Neuronal stem cell (in vitro differentiated cells): ENCODE results near the gene MMP17.

ENCODE experiments used
- DNase-seq: peaks from one replicate; pipeline ENCODE4 v3.0.0-alpha.2; 2013; ENCODE audit warnings: low spot score
- H2AFZ ChIP-seq: one replicate; pipeline ENCODE4 v1.6.1; 2013; ENCODE audit warnings: mild to moderate bottlenecking, low read length, inconsistent platforms
- H2AK5ac ChIP-seq: 2 replicates; pipeline ENCODE4 v1.6.1; 2013; ENCODE audit warnings: low read depth, mild to moderate bottlenecking, inconsistent platforms, low read length, moderate library complexity, mixed read lengths
- H2BK120ac ChIP-seq: 2 replicates; pipeline ENCODE4 v1.6.1; 2013; ENCODE audit warnings: low read depth, mild to moderate bottlenecking, inconsistent platforms, low read length, moderate library complexity, mixed read lengths
- H2BK12ac ChIP-seq: one replicate; pipeline ENCODE4 v1.6.1; 2013; ENCODE audit warnings: low read length, inconsistent platforms
- H2BK15ac ChIP-seq: 2 replicates; pipeline ENCODE4 v1.6.1; 2013; ENCODE audit warnings: mild to moderate bottlenecking, low read length, inconsistent platforms, mixed read lengths
- H2BK5ac ChIP-seq: one replicate; pipeline ENCODE4 v1.6.1; 2013; ENCODE audit warnings: inconsistent platforms, mild to moderate bottlenecking, low read length, moderate library complexity
- H3K14ac ChIP-seq: one replicate; pipeline ENCODE4 v1.6.1; 2013; ENCODE audit warnings: low read length, inconsistent platforms
- H3K18ac ChIP-seq: 2 replicates; pipeline ENCODE4 v1.6.1; 2013; ENCODE audit warnings: low read length, inconsistent platforms
- H3K23ac ChIP-seq: 2 replicates; pipeline ENCODE4 v1.6.1; 2013; ENCODE audit warnings: low read depth, mild to moderate bottlenecking, mixed read lengths, low read length, inconsistent platforms; ENCODE audit not compliant: poor library complexity
- H3K27ac ChIP-seq: replicated peaks from 3 replicates; pipeline ENCODE4 v1.5.1; 2013; ENCODE audit warnings: low read length, inconsistent platforms
- H3K27me3 ChIP-seq, 3 experiments: 2 replicates each; pipeline ENCODE4 v1.6.1; 2013; ENCODE audit warnings: low read length in 3 of 3, mild to moderate bottlenecking in 2 of 3, inconsistent platforms in 1 of 3, low read depth in 1 of 3, mixed read lengths in 1 of 3, moderate library complexity in 1 of 3; ENCODE audit not compliant: control insufficient read depth in 3 of 3, insufficient read depth in 3 of 3
- H3K36me3 ChIP-seq, 2 donors: replicated peaks in 1 of 2; 2 replicates each; pipeline ENCODE4 v1.6.1; 2013; ENCODE audit warnings: low read length in 2 of 2; ENCODE audit not compliant: control insufficient read depth in 2 of 2, insufficient read depth in 2 of 2
- H3K4ac ChIP-seq: 2 replicates; pipeline ENCODE4 v1.6.1; 2013; ENCODE audit warnings: inconsistent platforms, mild to moderate bottlenecking, low read length, moderate library complexity
- H3K4me1 ChIP-seq, 2 donors: 1 replicate in 1 of 2; 2 replicates in 1 of 2; pipeline ENCODE4 v1.6.1; 2013; ENCODE audit warnings: low read length in 2 of 2, low read depth in 1 of 2; ENCODE audit not compliant: control insufficient read depth in 2 of 2, insufficient read depth in 1 of 2
- H3K4me2 ChIP-seq: one replicate; pipeline ENCODE4 v1.6.1; 2013; ENCODE audit warnings: mild to moderate bottlenecking, low read length, inconsistent platforms; ENCODE audit not compliant: insufficient read depth, poor library complexity, severe bottlenecking
- H3K4me3 ChIP-seq, 2 donors: 2 replicates each; pipeline ENCODE4 v1.5.1; 2013; ENCODE audit warnings: low read length in 2 of 2, mild to moderate bottlenecking in 2 of 2, inconsistent platforms in 1 of 2, moderate library complexity in 1 of 2
- H3K79me1 ChIP-seq: one replicate; pipeline ENCODE4 v1.6.1; 2013; ENCODE audit warnings: low read depth, mild to moderate bottlenecking, inconsistent platforms, low read length, moderate library complexity
- H3K9ac ChIP-seq: one replicate; pipeline ENCODE4 v1.6.1; 2013; ENCODE audit warnings: mild to moderate bottlenecking, low read depth, low read length, inconsistent platforms; ENCODE audit not compliant: poor library complexity
- H3K9me3 ChIP-seq, 2 donors: replicated peaks in 1 of 2; 2 replicates each; pipeline versions ENCODE3 to v1.6.1; 2013; ENCODE audit warnings: low read length in 2 of 2, mild to moderate bottlenecking in 2 of 2, inconsistent platforms in 1 of 2, low read depth in 1 of 2, mixed read lengths in 1 of 2, moderate library complexity in 1 of 2; ENCODE audit not compliant: control insufficient read depth in 2 of 2, insufficient read depth in 1 of 2
- H4K8ac ChIP-seq: one replicate; pipeline ENCODE4 v1.6.1; 2013; ENCODE audit warnings: low read depth, mild to moderate bottlenecking, inconsistent platforms, low read length, moderate library complexity
- H4K91ac ChIP-seq: one replicate; pipeline ENCODE4 v1.6.1; 2013; ENCODE audit warnings: low read length, low read depth, mild to moderate bottlenecking, inconsistent platforms; ENCODE audit not compliant: poor library complexity
- WGBS, 2 donors: extraction: QIAGEN DNeasy Blood & Tissue Kit; methylation state at CpG; one replicate each; pipeline ENCODE4 v1.1.7; 2013; ENCODE audit warnings: missing lambda C conversion rate in 2 of 2, mixed read lengths in 1 of 2; ENCODE audit not compliant: insufficient read length in 2 of 2, insufficient replicate concordance in 1 of 2; ENCODE audit errors: extremely low coverage in 2 of 2; 5-methylcytosine and 5-hydroxymethylcytosine counted together

Gene MMP17

GRCh38 chr12:131828671-131829355 lies 620 bp downstream of the MMP17 start:
- H3K4ac ChIP-seq, result no peak overlapping the region
- H3K14ac ChIP-seq, result peak overlapping the region; percentile 9
- H3K4me1 ChIP-seq, result peaks cover 16 to 19% of the 10 kb centered on the region in 2 donors
- peak overlapping the region; percentile 77 to 79 for H3K4me3 ChIP-seq
- no peak overlapping the region for H2BK12ac ChIP-seq
- peak overlapping the region; percentile 91 for H3K4me2 ChIP-seq
- peak overlapping the region; percentile 8 for H2BK120ac ChIP-seq
- H2AK5ac ChIP-seq, result peak overlapping the region; percentile 97
- H3K23ac ChIP-seq, result peak overlapping the region; percentile 98
- H3K9me3 ChIP-seq, result no peaks in the 10 kb centered on the region
- H3K36me3 ChIP-seq, result no peaks in the 10 kb centered on the region
- H3K27me3 ChIP-seq, result peaks cover 7 to 26% (median 12%) of the 10 kb centered on the region in 3 experiments
- peak overlapping the region; percentile 80 for H3K9ac ChIP-seq
- H4K8ac ChIP-seq, result no peak overlapping the region
- no peak for DNase-seq
- H3K18ac ChIP-seq, result peak overlapping the region; percentile 98
- peak overlapping the region; percentile 75 for H2BK5ac ChIP-seq
- H3K79me1 ChIP-seq, result no peaks in the 10 kb centered on the region
- no CpG with 5 or more reads among the region's 64 CpGs for WGBS, 2 donors
- H2BK15ac ChIP-seq, result peak overlapping the region; percentile 85
- no peak overlapping the region for H4K91ac ChIP-seq
- peak overlapping the region; percentile 32 for H2AFZ ChIP-seq
- H3K27ac ChIP-seq, result no peak overlapping the region

DNA sequence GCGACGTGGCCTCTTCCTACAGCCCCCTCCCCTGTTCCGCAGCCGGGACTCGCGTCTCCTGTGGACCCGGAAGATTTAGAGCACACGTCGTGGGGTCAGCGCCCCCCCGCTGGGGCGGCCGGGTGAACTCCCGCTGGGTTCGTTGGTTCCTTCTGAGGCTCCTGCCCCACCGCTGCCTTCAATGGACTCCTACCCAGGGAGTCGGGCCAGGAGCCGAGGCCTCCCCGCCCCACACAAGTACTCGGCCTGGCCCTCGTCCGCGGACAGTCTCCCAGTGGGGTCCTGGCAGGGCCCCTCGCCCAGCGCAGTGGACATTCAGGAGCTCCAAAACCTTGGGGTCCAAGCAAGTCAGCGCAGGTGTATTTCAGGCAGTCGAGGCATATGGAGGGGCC lies 1.2 kb downstream of the MMP17 start:
- Histone ChIP-seq H2AFZ (peak overlapping the region; percentile 32), H2BK5ac (peak overlapping the region; percentile 75), H3K4me2 (peak overlapping the region; percentile 91), H3K9ac (peak overlapping the region; percentile 80), H2BK12ac (peak overlapping the region; percentile 73), H3K9me3 (no peaks in the 10 kb centered on the region), H3K27me3 (peaks cover 6 to 26% (median 12%) of the 10 kb centered on the region in 3 experiments), H3K79me1 (peaks cover under 1% of the 10 kb centered on the region), H2AK5ac (peak overlapping the region; percentile 97), H3K14ac (peak overlapping the region; percentile 9), H3K36me3 (no peaks in the 10 kb centered on the region), H3K4ac (no peak overlapping the region), H4K91ac (no peak overlapping the region), H3K4me1 (peaks cover 17 to 24% of the 10 kb centered on the region in 2 donors), H3K18ac (peak overlapping the region; percentile 98), H3K4me3 (peak overlapping the region; percentile 77 to 79), H2BK120ac (peak overlapping the region; percentile 8), H2BK15ac (peak overlapping the region; percentile 85), H4K8ac (no peak overlapping the region), H3K27ac (no peak overlapping the region), H3K23ac (peak overlapping the region; percentile 98)
- no peak for DNase-seq
- no CpG with 5 or more reads among the region's 27 CpGs for WGBS, 2 donors

GRCh38 chr12:131829791-131830334 lies 1.7 kb downstream of the MMP17 start:
- Histone ChIP-seq H3K27me3 (peaks cover 3 to 26% (median 12%) of the 10 kb centered on the region in 3 experiments), H4K8ac (no peak overlapping the region), H3K27ac (no peak overlapping the region), H3K9ac (peak overlapping the region; percentile 90), H3K18ac (peak overlapping the region; percentile 98), H2BK5ac (peak overlapping the region; percentile 75), H3K79me1 (peaks cover 2% of the 10 kb centered on the region), H2AK5ac (peak overlapping the region; percentile 97), H3K23ac (peak overlapping the region; percentile 91), H4K91ac (peak overlapping the region; percentile 79), H2BK12ac (peak overlapping the region; percentile 73), H3K9me3 (no peaks in the 10 kb centered on the region), H3K4me2 (peak overlapping the region; percentile 91), H2BK120ac (no peak overlapping the region), H2BK15ac (peak overlapping the region; percentile 99), H3K36me3 (no peaks in the 10 kb centered on the region), H3K14ac (no peak overlapping the region), H3K4ac (peak overlapping the region; percentile 66), H2AFZ (peak overlapping the region; percentile 92), H3K4me3 (peak overlapping the region; percentile 75 to 77), H3K4me1 (peaks cover 17 to 28% of the 10 kb centered on the region in 2 donors)
- no CpG with 5 or more reads among the region's 28 CpGs for WGBS, 2 donors
- no peak for DNase-seq

DNA sequence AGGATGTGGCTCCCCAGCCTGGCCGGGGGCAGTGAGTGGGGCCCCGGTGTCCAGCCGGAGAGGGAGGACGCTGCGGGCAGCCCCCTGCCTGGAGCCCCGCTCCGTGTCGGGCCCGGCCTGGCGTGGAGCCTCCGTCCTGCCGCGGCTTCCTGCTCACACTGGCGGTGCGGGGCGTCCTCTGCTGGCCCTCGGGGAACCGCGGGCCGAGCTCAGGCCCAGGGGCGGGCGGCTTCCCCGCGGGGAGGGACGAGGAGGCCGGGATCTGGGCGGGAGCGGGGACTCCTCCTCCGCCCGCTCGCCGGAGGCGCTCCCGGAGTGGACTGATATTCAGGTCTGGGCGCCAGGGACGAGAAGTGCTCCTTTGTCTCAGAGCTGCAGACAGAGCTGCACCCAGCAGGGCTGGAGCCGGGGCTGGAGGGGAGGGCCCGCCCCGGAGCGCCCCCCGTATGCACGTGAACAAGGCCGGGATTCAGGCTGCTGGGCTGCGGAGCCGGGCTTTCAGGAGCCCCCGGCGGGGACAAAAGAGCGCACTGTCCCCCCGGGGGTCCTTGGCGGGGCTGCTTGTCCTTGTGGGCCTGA lies 2.2 kb downstream of the MMP17 start:
- Histone ChIP-seq H4K8ac (no peak overlapping the region), H4K91ac (peak overlapping the region; percentile 79), H3K27me3 (peaks cover 3 to 26% (median 12%) of the 10 kb centered on the region in 3 experiments), H2BK5ac (peak overlapping the region; percentile 75), H2BK15ac (peak overlapping the region; percentile 99), H3K27ac (no peak overlapping the region), H3K79me1 (peaks cover 4% of the 10 kb centered on the region), H3K4ac (peak overlapping the region; percentile 84), H3K23ac (peak overlapping the region; percentile 91), H3K4me3 (peak overlapping the region; percentile 75 to 77), H3K18ac (peak overlapping the region; percentile 98), H3K14ac (peak overlapping the region; percentile 71), H3K36me3 (no peaks in the 10 kb centered on the region), H3K4me1 (peaks cover 17 to 28% of the 10 kb centered on the region in 2 donors), H3K4me2 (peak overlapping the region; percentile 91), H3K9me3 (no peaks in the 10 kb centered on the region), H3K9ac (peak overlapping the region; percentile 90), H2AK5ac (peak overlapping the region; percentile 98), H2BK12ac (peak overlapping the region; percentile 73), H2BK120ac (no peak overlapping the region), H2AFZ (peak overlapping the region; percentile 92)
- no CpG with 5 or more reads among the region's 50 CpGs for WGBS, 2 donors
- peak; percentile 68 for DNase-seq
